ENCODE data around the gene MID2. TPM values are rescaled to one million over a fixed set of nuclear protein-coding genes. Genes with fewer than 3 reads are reported as not detected.
A peak's percentile ranks its signal among the peaks of the same experiment; 100 is the strongest.
"Not testable (repeated sequence)": the region's sequence is repeated elsewhere in the genome, so short reads cannot be mapped to it uniquely, and the experiment has no call there.

Gene MID2
- polyA plus RNA-seq, 12 donors, result 6.3 to 12.7 (median 8.9) TPM; not detected in 1

DNA sequence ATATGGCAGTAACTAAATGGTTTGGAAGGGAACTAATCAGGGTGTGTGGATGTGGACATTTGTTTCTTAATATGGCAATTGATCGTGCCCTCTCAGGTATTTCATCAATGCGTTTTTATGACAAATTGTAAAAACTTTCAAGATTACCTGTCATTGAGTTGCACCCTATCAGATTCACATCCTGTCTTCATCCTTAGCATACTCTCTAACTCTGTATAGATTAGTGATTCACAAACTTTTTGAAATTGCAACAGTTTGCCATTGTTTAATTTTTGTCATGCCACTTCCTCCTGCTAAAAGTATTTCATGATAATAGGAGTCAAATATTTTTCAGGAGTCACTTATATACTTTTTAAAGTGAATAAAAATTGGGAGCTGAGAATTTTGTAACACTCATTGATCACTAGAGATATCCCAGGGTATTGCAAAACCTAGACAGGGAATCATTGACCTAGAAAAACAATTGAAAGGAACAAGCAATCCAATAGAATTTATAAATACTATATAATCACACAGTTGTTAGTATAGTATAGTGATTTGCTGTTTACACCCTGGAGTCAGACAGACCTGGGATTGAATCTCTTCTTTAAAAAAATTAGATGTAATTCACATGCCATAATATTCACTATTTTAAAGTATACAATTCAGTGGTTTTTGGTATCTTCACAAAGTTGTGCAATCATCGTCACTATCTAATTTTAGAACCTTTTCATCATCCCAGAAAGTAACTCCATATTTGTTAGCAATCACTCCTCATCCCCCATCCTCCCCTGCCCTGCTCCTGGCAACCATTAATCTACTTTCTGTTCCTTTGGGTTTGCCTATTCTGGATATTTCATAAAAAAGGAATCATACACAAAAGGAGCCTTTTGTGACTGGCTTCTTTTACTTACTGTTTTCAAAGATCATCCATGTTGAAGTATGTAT is 8.9 kb downstream of the MID2 start:
- no peak for DNase-seq

DNA sequence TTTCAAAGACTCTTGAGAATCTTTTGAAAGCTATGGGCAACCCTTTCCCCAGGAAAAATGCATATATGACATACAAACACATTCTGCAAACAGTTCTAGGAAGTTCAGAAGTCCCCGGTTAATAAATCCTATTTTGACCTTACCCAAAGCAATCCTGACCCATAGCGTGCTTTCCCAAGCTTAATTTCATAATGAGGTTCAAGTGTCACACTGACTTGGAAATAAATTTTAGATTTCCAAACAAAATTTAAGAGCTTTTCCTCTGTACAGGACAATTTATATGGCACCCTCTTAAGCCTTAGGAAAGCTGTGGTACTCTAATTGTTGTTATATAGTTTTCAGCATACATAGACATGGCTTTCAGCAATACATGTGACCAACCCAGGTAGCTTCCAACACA is 11.3 kb downstream of the MID2 start:
- no peak for DNase-seq

DNA sequence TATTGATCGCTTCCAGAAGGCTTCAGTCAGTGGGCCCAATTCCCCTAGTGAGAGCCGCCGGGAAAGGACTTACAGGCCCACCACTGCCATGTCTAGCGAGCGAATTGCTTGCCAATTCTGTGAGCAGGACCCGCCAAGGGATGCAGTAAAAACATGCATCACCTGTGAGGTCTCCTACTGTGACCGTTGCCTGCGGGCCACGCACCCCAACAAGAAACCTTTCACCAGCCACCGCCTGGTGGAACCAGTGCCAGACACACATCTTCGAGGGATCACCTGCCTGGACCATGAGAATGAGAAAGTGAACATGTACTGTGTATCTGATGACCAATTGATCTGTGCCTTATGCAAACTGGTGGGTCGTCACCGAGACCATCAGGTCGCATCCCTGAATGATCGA is 15.3 kb downstream of the MID2 start:
- no peak for DNase-seq

DNA sequence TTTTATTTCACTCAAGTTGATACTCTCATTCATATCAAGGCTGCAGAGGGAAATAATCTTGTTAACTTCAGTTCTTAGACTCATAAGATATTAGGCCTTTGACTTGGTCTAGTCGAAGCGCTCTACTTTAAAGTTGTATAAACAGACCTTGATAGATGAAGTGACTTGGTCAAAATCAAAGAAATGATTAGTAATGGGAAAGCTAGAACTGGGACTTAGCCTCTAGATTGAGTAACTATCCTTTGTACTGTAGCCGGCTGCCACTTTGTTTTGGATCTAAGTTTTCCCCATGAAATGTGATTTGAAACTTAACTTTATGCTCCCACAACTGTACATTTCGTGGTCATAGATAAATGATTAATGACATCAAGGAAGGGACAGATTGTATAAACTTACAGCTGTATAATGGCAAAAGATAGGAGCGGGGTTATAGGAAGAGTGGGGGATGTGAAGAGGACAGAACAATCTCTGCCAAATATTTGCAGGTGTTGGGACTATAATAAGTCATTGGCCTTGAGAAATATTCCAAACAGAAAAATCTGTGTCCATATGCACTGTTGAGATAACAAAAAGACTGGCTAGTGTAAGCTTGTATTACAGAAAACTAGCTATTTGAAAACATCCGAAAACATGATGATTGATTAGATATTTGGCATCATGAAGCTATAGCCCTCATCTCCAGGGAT is 17.2 kb downstream of the MID2 start:
- DNase-seq, result no peak

DNA sequence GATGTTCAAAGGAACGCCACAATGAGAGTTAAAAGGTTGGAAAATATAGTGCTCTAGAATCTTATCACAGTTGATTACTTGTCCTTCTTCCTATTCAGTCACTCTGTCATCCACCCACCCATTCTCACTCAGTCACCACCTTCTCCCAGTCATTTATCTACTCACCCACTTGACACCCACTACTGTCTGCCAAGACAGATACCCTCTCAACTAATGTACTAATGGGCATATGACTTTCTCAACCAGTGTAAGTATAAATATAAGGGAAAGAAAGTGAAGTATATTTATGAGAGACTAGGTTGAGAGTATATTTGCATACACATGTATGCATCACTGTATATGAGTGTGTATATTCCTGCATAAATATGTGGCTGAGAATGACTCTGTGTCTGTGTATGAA is 20.0 kb downstream of the MID2 start:
- DNase-seq, result no peak

DNA sequence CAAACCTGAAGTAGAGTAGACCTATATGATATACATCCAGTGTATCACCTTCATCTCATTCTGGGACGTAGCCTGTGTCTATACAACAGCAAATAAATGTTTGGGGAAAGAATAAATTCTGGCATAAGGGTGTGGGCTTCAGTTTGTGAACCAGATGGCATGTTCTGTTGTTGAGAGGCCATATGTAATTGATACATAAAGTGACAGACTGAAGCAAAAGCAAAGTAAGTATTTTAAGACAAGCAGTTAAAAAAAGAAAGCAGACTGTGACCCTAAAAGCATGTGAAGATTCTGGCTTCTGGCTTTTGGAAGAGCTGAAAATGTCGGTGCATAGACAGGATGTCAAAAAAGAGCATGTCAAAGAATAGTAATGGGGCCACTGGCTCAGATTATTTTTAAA is 22.9 kb downstream of the MID2 start:
- DNase-seq, result no peak

DNA sequence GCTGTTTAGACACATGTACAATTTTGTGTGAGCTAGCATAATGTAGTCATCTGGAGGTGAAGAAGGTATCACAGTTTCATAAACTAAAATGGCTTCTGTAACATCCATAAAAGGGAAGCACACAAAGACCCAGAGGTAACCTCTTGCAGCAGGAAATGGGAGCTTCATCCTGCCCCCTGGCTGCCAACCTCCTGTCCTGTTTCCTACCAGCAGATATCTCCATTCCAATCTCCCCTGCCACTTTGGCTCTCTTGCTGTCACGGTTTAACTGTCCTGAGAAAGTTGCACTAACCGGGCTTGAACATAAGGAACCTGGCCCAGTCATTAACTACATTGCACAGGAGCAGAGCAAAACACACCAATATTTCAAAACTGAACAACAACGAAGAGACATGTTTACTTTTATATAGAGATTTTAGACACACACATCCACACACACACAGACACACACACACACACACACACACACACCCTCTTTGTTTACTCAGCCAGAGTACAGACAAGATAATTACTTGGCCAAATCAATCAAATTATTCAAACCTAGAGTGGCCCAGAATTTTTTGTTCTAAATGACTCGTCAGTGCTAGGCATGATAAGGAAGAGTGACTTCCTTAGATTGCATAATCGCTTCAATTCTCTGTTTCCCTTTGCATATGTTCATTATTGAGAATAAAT is 24.2 kb downstream of the MID2 start:
- no peak for DNase-seq

DNA sequence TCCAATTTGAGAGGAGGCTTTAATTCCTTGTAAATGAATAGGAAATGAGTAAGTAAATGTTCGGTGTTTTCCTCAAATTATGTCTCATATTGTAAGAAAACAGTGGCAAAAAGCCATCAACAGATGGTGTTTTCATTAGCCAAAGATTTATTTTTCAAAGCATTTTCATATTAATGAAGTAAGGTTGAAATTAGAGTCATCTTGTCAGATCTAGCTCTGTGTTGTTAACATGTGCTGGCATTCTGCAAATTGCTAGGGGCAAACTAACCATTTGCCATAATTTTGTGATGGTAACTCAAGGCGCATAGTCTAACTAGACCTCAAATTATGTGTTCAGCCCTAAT is 24.7 kb downstream of the MID2 start:
- DNase-seq, result no peak

DNA sequence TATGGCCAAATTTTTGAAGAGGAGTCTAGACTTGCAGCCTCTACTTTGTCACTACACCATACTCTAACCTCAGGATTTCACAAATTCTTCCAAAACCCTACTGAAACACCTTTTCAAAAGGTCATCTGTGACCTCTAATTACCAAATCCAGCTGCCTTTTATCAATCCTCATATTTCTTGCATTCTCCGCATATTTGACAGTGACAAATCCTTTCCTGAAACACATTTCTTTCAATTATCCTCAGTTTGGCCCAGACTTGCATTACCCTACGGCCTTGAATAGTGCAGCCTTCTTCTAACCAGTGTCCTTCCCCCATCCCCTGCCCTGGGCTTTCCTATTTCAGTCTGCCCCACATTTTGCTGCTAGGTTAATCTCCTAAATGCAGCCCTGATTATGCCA is 25.5 kb downstream of the MID2 start:
- DNase-seq, result no peak

DNA sequence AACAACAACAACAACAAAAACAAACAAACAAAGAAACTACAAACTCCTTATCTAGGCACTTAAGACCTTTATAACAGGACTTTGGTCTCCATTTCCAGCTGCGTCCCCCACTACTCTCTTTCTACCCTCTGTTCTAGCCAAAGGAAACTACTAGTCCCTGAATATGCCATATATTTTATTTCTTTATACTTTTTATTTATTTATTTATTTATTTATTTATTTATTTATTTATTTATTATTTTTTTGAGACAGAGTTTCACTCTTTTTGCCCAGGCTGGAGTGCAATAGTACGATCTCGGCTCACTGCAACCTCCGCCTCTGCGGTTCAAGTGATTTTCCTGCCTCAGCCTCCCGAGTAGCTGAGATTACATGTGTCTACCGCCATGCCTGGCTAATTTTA is 26.0 kb downstream of the MID2 start:
- DNase-seq, result not testable (repeated sequence)

DNA sequence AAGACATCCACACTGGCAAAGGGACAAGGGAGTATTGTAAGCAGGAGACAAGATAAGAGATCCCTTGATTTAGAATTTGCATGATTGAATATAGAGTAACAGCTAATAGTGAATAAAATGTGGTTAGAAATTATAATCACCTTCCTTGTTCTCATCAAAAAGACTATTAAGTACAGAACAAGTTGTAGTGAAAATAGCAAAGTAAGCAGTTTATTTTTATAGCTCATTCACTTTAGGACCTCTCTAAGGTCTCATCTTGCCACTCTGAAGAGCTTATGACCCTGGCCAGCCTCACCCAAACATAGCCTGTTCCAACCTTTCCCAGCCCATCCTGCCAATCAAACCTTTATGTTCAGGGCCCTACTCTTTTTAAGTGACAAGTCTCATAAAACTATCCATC is 30.6 kb downstream of the MID2 start:
- DNase-seq, result no peak

DNA sequence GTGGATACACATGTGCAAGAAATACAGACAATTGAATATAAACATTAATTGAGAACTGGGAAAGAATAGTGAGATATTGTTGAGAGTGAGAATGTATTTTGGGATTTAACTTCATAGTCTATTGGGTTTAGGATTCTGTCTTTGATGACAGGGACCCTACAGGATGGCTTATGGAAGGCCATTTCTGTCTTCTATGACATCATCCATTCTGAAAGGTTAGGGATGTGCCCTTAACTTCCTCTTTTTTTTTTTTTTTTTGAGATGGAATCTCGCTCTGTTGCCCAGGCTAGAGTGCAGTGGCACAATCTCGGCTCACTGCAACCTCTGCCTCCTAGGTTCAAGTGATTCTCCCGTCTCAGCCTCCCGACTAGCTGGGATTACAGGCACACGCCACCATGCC is 31.4 kb downstream of the MID2 start:
- DNase-seq, result not testable (repeated sequence)

DNA sequence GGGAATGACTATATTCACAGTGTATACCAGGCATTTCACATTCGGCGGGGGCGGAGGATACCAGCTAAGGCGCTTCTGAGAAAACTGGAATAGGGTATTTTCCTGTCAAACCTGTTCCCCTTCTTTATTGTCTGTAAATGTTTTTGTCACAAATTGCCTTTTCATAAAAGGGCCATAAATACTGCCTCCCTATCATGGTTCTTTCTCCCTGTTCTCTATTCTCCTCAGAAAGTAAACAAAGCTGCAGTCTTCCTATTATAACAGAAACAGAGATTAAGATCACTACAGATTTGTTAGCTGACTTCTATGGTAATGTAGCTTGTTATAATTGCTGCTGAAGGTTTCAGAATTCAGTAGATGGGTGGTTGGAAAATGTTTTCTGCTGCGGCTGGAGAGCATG is 32.2 kb downstream of the MID2 start:
- DNase-seq, result no peak

DNA sequence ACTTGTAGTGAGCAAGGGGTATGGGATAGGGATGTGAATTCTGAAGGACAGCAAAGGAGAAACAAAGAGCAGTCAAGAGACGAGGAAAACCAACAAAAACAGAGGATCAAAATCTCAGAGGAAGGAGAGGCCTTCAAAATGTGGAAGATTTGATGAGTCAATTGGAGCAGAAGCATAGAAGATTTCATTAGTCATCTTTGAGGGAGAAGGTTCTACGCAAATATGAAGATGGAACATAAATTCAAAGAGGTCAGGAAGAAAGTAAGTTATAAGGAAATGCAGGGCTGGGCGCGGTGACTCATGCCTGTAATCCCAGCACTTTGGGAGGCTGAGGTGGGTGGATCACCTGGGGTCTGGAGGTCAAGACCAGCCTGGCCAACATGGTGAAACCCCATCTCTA is 35.4 kb downstream of the MID2 start:
- DNase-seq, result no peak

DNA sequence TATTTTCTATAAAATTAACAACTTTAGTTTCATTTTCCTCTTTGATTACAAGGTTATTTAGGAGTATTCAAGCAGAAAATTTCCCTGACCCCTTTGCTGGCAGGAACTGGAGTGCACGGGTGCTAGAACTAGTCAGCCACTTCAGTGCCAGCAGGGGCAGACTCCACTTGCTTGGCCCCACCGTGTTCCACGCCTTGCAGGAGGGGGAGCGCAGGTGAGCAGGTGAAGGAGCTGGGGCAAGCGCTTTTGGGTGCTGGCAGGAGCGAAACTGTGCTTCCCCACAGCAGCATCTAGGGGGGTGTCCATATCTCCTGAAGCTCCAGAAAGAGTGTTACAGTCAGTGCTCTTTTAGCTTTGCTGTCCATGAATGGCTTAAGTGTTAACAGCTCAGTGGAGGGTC is 45.5 kb downstream of the MID2 start:
- no peak for DNase-seq

DNA sequence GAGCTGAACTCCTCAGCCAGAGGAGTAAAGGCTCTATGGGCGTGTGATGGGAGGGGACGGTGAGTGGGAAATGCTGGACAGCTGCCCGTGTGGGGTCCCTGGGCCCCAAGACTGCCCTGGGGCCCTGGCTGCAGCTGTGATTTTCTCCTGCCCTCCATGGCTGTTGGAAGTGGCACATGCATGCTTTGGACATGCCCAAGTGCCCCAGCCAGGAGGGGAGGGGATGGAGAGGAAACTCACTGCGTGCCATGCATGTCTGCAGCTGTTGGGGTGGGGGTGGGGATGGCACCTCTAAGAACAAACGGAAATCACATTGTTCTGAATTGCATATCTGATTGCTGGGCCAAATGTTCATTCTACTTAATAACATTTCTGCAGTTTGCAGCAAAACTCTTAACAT is 52.4 kb downstream of the MID2 start:
- peak; percentile 7 for DNase-seq

DNA sequence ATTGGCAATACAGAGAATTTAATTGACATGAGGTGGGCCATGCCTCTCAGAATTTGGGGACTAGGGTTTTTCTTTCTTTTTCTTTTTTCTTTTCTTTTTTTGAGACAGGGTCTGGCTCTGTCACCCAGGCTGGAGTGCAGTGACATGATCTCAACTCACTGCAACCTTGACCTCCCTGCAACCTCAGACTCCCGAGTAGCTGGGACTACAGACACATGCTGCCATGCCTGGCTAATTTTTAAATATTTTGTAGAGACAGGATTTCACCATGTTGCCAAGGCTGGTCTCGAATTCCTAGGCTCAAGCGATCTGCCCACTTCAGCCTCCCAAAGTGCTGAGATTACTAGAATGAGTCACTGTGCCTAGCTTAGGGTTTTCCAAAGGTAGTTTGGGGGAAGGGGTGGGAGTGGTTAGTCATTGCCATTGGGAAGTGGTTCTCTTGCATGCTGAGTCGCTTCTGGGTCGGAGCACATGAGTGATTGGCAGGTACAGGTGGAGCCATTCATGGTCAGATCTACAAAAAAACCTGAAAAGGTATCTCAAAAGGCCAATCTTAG is 54.5 kb downstream of the MID2 start:
- DNase-seq, result no peak

DNA sequence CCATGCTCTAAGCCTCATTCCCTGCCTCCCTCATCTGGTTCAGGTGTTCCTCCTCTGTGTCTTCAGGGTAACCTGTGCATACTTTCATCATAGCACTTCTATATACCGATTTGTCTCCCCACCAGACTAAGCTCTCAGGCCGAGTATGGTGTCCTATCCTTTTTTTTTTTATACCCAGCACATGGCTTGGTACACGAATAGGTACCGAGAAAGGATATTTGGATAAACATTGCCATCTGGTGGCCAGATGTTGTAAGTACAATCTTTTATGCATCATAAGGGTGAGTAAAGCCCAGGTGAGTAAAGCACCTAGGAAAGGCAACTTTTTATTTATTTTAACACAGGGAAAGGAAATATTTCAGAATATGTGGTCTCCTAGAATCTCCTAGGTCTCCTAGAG is 68.4 kb downstream of the MID2 start:
- DNase-seq, result peak; percentile 7

DNA sequence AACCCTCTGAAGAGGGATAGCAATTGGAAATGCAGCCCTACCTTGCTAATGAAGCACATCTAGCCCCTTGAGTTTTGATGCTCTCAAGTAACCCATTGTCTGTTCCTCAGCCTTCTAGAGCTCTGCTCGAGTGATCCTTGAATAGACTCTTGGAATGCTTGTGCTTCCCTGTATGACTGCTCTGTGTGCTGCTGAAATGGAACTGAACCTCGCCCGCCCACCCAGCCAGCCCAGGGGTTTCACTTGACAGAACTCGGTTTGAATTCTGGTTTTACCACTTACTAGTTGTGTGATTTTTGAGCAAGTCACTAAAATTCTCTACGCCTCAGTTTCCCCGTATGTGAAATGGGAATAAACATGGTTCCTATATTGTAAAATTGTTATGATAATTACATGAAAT is 77.1 kb downstream of the MID2 start:
- DNase-seq, result no peak

DNA sequence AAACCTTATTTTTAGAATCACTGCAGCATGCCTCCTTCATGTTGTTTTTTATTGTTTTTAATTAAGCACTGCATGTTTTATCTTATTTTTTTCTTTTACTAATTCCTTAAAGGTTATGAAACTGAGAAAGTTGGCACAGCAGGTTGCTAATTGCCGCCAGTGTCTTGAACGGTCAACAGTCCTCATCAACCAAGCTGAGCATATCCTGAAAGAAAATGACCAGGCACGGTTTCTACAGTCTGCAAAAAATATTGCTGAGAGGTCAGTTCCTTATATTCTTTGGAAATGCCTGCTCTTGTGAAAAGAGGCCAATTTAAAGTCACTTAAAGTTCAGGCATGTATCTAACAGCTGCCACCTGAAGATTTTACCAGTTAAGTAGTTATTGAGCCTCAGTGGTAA is 79.7 kb downstream of the MID2 start:
- DNase-seq, result no peak

DNA sequence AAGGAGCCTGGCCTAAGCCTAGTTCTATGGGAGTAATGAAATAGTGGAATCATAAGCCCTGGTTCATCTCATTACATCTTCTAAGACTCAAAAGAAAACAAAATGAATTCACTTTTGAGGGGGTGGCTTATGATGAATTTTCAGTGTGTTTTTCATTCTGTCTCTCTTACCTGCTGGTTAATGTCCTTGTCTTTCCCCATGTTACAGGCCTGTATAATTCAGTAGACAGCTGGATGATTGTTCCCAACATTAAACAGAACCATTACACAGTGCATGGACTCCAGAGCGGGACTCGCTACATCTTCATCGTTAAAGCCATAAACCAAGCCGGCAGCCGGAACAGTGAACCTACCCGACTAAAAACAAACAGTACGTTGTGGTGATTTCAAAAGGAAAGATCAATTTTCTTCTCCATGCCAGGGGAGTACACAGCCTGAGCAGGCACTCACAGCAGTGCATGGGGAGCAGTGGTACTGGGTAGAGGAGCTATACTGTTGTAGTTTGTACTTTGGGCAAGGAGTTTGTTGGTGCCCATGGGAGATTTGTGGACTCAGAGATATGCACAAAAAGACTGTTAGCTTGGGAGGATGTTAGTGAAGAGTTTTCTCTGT is 98.6 kb downstream of the MID2 start:
- no peak for DNase-seq

DNA sequence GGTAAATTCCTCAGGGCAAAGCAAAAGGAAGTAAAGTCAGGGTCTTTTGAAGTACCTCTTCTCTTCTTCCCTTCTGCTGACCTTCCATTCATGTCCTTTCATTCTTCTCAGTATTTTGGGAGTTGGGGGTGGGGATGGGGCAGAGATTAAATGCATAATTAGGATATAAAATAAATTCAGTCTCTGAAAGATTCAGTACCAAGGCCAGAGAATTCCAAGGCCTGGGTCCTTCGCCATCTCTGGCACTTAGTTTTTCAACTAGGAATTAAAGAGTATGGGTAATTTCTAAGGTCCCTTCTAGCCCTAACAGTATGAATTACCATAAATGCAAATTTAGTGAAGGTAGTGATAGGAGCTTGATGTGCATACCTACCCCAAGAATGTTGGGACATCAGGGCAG is 108.6 kb downstream of the MID2 start:
- DNase-seq, result no peak

Measured in muscle of arm (tissue), 12 donors.